Activated naive CD4-positive, alpha-beta T cell treated with anti-CD3 and anti-CD28 coated beads, Interleukin-2, amount 50 U/mL, for 24 hours (primary cell): Measurements from ENCODE around the gene RER1.

Experiments used
- H3K27ac Mint-ChIP-seq: one replicate; pipeline ENCODE4 v1.8.0; 2021; ENCODE audit warnings: mild to moderate bottlenecking, mixed read lengths
- H3K27me3 Mint-ChIP-seq: one replicate; pipeline ENCODE4 v1.8.0; 2021; ENCODE audit warnings: mixed read lengths
- H3K36me3 Mint-ChIP-seq: one replicate; pipeline ENCODE4 v1.8.0; 2021; ENCODE audit warnings: mixed read lengths
- H3K4me1 Mint-ChIP-seq: one replicate; pipeline ENCODE4 v1.8.0; 2021; ENCODE audit warnings: mixed read lengths
- H3K4me3 Mint-ChIP-seq: one replicate; pipeline ENCODE4 v1.8.0; 2021; ENCODE audit warnings: mild to moderate bottlenecking, mixed read lengths
- H3K9me3 Mint-ChIP-seq: one replicate; pipeline ENCODE4 v1.8.0; 2021; ENCODE audit warnings: mixed read lengths

The RER1 gene

DNA sequence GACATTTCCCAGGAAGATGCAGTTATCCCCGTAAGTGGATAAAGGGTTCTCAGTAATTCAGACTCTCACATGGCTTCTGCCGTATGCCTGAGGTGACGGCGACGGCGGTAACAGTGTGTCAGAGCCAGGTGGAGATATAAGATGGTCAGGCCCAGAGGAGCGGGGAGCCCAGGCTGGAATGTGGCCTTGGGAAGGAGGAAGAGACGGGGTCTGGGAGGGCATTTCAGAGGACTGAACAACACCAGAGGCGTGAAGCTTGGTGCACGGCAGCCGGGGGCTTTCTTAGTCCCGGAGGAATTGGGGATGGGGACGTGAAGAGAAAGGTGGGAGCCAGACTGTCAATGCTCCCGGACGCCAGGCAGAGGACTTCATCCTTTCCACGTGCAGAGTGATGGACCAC, 1.0 kb downstream of the RER1 start:
- Mint-ChIP-seq H3K27me3 (no peaks in the 10 kb centered on the region), H3K27ac (peak overlapping the region; percentile 92), H3K9me3 (no peaks in the 10 kb centered on the region), H3K36me3 (peaks cover 1% of the 10 kb centered on the region), H3K4me1 (peaks cover 36% of the 10 kb centered on the region), H3K4me3 (peak overlapping the region; percentile 92)

DNA sequence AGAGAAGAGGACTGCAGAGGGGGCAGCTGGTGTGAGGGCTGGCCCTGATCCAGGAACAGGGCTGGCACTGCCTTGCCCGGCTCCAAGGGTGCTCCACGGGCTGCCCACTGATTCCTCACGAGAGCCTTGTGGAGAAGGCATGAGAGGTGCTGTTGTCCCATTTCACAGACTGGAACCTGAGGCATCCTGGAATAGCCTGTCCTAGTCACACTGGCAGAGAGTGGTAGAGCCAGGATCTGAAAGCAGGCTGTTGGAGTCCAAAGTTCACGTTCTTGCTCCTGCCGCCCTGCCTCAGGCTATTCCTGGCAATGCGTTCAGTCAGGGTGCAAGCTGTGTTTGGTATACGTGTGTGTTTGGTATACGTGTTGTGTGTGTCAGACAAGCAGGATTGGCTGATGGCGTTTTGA, 1.8 kb downstream of the RER1 start:
- H3K4me1 Mint-ChIP-seq: peaks cover 36% of the 10 kb centered on the region
- peak overlapping the region; percentile 92 for H3K4me3 Mint-ChIP-seq
- H3K9me3 Mint-ChIP-seq: no peaks in the 10 kb centered on the region
- H3K36me3 Mint-ChIP-seq: peaks cover 1% of the 10 kb centered on the region
- no peaks in the 10 kb centered on the region for H3K27me3 Mint-ChIP-seq
- peak overlapping the region; percentile 55 for H3K27ac Mint-ChIP-seq

GRCh38 chr1:2394220-2394619, 2.6 kb downstream of the RER1 start:
- Mint-ChIP-seq H3K27ac (no peak overlapping the region), H3K27me3 (no peaks in the 10 kb centered on the region), H3K36me3 (peaks cover 3% of the 10 kb centered on the region)

GRCh38 chr1:2394761-2395160, 3.1 kb downstream of the RER1 start:
- Mint-ChIP-seq H3K27ac (peak overlapping the region; percentile 35), H3K4me3 (no peak overlapping the region), H3K36me3 (peaks cover 6% of the 10 kb centered on the region)

More at GRCh38 chr1:2394220-2394619, 2.6 kb downstream of the RER1 start:
- peak overlapping the region; percentile 28 for H3K4me3 Mint-ChIP-seq
- peaks cover 39% of the 10 kb centered on the region for H3K4me1 Mint-ChIP-seq
- no peaks in the 10 kb centered on the region for H3K9me3 Mint-ChIP-seq

DNA sequence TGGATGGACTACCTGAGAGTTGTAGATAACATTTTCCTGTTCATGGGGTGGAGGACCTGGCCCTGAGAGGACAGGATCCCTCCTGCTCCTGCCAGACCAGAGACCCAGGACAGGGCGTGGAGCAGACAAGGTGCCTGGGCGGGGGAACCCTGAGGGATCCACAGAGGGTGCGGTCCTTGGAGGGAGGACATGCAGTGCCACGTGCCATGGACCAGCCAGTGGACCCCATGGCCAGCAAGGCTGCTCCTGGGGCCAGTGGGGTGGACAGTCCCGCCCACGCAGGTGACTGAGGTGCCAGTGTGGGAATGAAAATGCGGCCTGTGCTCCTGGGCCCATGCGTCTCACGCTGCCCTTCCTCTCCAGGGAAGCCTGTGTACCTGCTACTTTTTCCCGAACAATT, 3.6 kb downstream of the RER1 start:
- no peak overlapping the region for H3K4me3 Mint-ChIP-seq
- no peaks in the 10 kb centered on the region for H3K9me3 Mint-ChIP-seq
- peaks cover 38% of the 10 kb centered on the region for H3K4me1 Mint-ChIP-seq
- H3K27me3 Mint-ChIP-seq: no peaks in the 10 kb centered on the region
- peak overlapping the region; percentile 35 for H3K27ac Mint-ChIP-seq
- H3K36me3 Mint-ChIP-seq: peaks cover 6% of the 10 kb centered on the region

More at GRCh38 chr1:2394761-2395160, 3.1 kb downstream of the RER1 start:
- Mint-ChIP-seq H3K4me1 (peaks cover 43% of the 10 kb centered on the region), H3K9me3 (no peaks in the 10 kb centered on the region), H3K27me3 (no peaks in the 10 kb centered on the region)

DNA sequence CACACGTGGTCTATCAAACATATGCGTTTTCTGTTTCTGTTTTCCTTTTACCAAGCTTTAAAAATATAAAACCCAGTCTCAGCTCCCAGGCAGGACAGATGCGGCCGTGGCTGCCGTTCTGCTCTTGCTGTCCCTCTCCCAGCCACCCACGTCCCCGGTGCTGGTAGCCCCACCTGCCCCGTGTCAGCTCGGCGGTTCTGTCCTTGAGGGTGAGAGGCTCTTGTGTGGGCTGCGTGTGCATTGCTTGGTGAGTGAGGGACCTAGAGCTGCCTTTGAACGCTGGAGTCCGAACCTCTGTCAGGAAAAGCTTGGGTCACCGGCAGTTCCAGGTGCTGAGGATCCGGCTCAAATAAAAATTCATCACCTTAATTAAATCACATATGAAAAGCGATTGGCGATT, 4.4 kb downstream of the RER1 start:
- Mint-ChIP-seq H3K36me3 (peaks cover 8% of the 10 kb centered on the region), H3K27me3 (no peaks in the 10 kb centered on the region), H3K4me1 (peaks cover 36% of the 10 kb centered on the region)

GRCh38 chr1:2396476-2396875, 4.8 kb downstream of the RER1 start:
- Mint-ChIP-seq H3K27me3 (no peaks in the 10 kb centered on the region), H3K9me3 (no peaks in the 10 kb centered on the region), H3K27ac (no peak overlapping the region), H3K4me1 (peaks cover 37% of the 10 kb centered on the region), H3K4me3 (no peak overlapping the region), H3K36me3 (peaks cover 8% of the 10 kb centered on the region)

More for the DNA sequence above, 4.4 kb downstream of the RER1 start:
- Mint-ChIP-seq H3K27ac (no peak overlapping the region), H3K4me3 (no peak overlapping the region), H3K9me3 (no peaks in the 10 kb centered on the region)

DNA sequence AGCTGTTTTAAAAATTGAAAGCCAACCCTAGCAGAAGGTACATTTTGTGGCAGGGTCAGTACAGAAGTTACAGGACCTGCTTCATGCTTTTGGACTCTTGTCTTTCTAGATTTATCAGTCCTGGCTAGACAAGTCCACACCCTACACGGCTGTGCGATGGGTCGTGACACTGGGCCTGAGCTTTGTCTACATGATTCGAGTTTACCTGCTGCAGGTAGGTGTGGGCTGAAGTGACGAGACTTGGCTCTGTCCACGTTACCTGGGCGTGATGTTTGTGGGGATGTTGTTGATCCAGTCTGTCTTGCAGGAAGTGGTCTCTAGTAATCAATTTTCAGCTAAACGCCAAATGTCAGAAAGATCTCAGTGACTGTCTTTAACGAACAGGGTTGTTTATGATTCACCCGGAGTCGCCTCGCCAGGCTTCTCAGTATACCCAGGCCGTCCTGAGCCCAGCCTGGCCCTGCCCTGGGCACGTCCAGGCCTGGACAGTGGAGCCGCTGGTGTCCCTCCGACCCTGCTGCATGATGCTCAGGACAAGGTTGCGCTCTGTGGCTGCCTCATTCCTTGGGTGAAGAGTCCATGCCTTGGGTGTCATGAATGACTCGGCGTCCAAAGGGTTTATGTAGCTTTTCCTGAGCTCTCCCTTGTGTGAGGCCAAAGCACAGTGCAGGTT, 5.5 kb downstream of the RER1 start:
- Mint-ChIP-seq H3K36me3 (peaks cover 10% of the 10 kb centered on the region), H3K27me3 (no peaks in the 10 kb centered on the region), H3K9me3 (no peaks in the 10 kb centered on the region), H3K4me3 (no peak overlapping the region), H3K4me1 (peaks cover 43% of the 10 kb centered on the region), H3K27ac (peak overlapping the region; percentile 73)

- H3K9me3 Mint-ChIP-seq: no peaks in the 10 kb centered on the region
- H3K4me1 Mint-ChIP-seq: peaks cover 28% of the 10 kb centered on the region
- H3K27ac Mint-ChIP-seq: peak overlapping the region; percentile 41
- no peak overlapping the region for H3K4me3 Mint-ChIP-seq
- peaks cover 10% of the 10 kb centered on the region for H3K36me3 Mint-ChIP-seq
- no peaks in the 10 kb centered on the region for H3K27me3 Mint-ChIP-seq
Measured at GRCh38 chr1:2398871-2399270, 7.2 kb downstream of the RER1 start.

- Mint-ChIP-seq H3K36me3 (peaks cover 10% of the 10 kb centered on the region), H3K9me3 (no peaks in the 10 kb centered on the region), H3K4me3 (no peak overlapping the region), H3K27me3 (no peaks in the 10 kb centered on the region), H3K27ac (peak overlapping the region; percentile 23), H3K4me1 (peaks cover 17% of the 10 kb centered on the region)
Measured at GRCh38 chr1:2399890-2400575, 8.4 kb downstream of the RER1 start.

- H3K9me3 Mint-ChIP-seq: no peaks in the 10 kb centered on the region
- H3K36me3 Mint-ChIP-seq: peaks cover 10% of the 10 kb centered on the region
- H3K4me1 Mint-ChIP-seq: peaks cover 15% of the 10 kb centered on the region
- no peak overlapping the region for H3K4me3 Mint-ChIP-seq
- no peaks in the 10 kb centered on the region for H3K27me3 Mint-ChIP-seq
- H3K27ac Mint-ChIP-seq: peak overlapping the region; percentile 23
Measured at GRCh38 chr1:2400576-2400909, 8.9 kb downstream of the RER1 start.

GRCh38 chr1:2400950-2401649, 9.5 kb downstream of the RER1 start:
- H3K4me3 Mint-ChIP-seq: no peak overlapping the region
- H3K4me1 Mint-ChIP-seq: peaks cover 15% of the 10 kb centered on the region
- no peaks in the 10 kb centered on the region for H3K9me3 Mint-ChIP-seq
- H3K27me3 Mint-ChIP-seq: no peaks in the 10 kb centered on the region
- peaks cover 10% of the 10 kb centered on the region for H3K36me3 Mint-ChIP-seq
- no peak overlapping the region for H3K27ac Mint-ChIP-seq

DNA sequence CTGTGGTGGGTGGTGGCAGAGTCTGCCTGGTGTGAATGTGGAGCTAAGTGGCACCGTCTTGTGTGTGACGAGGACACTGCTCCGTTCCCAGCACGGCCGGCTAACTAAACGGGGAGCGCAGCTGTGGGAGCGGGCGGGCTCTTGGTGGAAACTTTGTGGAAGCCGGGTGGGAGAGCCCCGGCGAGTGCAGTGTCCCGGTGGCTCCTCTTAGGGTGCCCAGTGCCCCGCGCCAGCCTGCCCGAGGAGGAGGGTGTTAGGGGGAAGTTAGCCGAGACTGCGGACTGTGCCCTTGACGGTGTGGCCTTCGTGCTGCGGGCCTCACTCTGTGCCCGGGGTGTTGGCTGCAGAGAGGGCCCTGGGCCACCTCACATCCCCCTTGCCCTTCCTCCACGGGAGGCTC, 10.8 kb downstream of the RER1 start:
- Mint-ChIP-seq H3K27ac (no peak overlapping the region), H3K4me1 (peaks cover 15% of the 10 kb centered on the region), H3K4me3 (no peak overlapping the region), H3K36me3 (peaks cover 10% of the 10 kb centered on the region), H3K9me3 (no peaks in the 10 kb centered on the region), H3K27me3 (no peaks in the 10 kb centered on the region)

DNA sequence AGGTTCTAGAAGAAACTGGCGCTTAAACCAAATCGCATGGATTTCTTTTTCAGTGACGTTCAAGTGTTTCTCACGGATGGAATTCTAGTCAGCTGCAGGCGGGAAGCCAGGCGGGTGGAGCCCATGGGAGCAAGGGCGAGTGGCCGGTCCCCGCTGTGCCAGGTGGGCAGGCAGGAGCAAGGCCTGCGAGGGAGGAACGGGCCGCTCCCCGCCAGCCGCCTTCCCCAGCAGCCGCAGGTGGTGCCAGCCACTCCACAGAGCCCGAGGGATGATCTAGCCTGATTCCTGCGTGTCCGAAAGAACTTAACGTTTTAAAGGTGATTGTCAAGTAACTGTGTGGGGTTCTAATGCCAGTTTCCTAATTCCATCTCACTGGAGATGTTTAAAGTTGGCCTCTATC, 11.6 kb downstream of the RER1 start:
- H3K36me3 Mint-ChIP-seq: peaks cover 10% of the 10 kb centered on the region
- no peaks in the 10 kb centered on the region for H3K27me3 Mint-ChIP-seq
- no peaks in the 10 kb centered on the region for H3K9me3 Mint-ChIP-seq
- no peak overlapping the region for H3K27ac Mint-ChIP-seq
- peaks cover 15% of the 10 kb centered on the region for H3K4me1 Mint-ChIP-seq
- no peak overlapping the region for H3K4me3 Mint-ChIP-seq

DNA sequence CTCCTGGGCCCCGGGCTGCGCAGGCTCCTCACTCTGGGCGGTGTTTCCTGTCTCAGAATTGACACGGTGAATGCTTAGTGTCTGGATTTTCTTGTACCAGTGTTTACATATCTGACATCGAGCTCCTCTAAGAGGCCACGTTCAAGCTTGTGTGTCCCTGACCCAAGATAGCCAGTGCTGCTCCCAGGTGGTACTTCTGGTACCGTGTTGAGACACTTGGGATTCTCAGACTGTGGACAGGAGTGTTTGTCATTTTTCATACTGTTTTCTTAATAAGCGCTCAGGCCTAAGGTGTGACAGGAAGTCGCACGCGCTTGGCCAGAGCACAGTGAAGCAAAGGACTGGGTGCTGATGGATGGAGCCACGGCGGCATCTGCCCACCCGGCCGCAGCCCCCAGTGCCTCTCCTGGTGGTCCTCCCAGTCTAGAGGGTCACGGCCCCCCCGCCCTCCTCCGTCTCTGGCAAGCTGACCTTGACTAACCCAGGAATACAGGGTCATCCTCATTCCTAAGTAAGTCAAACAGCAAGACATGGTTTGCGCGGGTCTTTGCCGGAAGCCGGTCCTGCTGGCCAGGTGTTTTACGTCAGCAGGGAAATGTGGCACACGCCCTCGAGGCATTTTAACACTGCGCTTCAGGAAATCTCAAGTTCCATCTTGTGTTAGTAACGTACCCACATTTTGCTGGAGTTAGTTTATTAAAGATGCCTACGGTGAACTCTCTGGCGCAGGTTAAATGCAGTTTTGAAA, 12.7 kb downstream of the RER1 start:
- Mint-ChIP-seq H3K9me3 (no peaks in the 10 kb centered on the region), H3K36me3 (peaks cover 8% of the 10 kb centered on the region), H3K4me3 (no peak overlapping the region), H3K4me1 (peaks cover 11% of the 10 kb centered on the region), H3K27me3 (no peaks in the 10 kb centered on the region), H3K27ac (no peak overlapping the region)
